Measurements from ENCODE around the gene WSB2. TPM values are rescaled to one million over a fixed set of nuclear protein-coding genes. Genes with fewer than 3 reads are reported as not detected.

The WSB2 gene
- total RNA-seq, 1 donor from 2014 or later: 46.0 TPM

DNA sequence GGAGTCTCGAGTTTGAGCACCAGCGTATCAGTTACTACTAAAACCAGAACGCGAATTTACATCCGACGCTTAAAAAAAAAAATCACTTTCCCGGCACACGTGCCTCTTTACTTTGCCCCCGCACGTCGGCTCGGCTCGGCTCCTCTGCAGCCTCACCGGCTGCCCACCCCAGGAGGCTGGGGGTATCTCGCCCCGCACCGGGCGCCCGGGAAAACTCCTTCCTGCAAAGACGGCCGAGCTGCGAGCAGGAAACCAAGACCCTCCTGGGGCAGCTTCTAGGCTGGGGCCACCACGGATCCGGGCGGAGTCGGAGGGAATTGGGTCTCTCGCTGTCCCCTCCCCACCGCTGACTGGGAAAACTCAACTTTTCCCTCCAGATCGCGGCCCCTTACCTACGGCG, 42.2 kb upstream of the WSB2 start:
- H3K9me3 Mint-ChIP-seq: no peaks in the 10 kb centered on the region
- H3K4me1 Mint-ChIP-seq (ENCODE audit: unreplicated experiment): peaks cover 10% of the 10 kb centered on the region
- H3K36me3 Mint-ChIP-seq: no peaks in the 10 kb centered on the region
- DNase-seq (ENCODE audit: extremely low spot score, unreplicated experiment): no peak
- H3K4me3 Mint-ChIP-seq: peak overlapping the region; percentile 97
- H3K27ac Mint-ChIP-seq: peak overlapping the region; percentile 93
- no peaks in the 10 kb centered on the region for H3K27me3 Mint-ChIP-seq
- TF ChIP-seq, protein P1, sequence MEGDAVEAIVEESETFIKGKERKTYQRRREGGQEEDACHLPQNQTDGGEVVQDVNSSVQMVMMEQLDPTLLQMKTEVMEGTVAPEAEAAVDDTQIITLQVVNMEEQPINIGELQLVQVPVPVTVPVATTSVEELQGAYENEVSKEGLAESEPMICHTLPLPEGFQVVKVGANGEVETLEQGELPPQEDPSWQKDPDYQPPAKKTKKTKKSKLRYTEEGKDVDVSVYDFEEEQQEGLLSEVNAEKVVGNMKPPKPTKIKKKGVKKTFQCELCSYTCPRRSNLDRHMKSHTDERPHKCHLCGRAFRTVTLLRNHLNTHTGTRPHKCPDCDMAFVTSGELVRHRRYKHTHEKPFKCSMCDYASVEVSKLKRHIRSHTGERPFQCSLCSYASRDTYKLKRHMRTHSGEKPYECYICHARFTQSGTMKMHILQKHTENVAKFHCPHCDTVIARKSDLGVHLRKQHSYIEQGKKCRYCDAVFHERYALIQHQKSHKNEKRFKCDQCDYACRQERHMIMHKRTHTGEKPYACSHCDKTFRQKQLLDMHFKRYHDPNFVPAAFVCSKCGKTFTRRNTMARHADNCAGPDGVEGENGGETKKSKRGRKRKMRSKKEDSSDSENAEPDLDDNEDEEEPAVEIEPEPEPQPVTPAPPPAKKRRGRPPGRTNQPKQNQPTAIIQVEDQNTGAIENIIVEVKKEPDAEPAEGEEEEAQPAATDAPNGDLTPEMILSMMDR (conservative IDR thresholded peaks at IDR 0.05): no peak

DNA sequence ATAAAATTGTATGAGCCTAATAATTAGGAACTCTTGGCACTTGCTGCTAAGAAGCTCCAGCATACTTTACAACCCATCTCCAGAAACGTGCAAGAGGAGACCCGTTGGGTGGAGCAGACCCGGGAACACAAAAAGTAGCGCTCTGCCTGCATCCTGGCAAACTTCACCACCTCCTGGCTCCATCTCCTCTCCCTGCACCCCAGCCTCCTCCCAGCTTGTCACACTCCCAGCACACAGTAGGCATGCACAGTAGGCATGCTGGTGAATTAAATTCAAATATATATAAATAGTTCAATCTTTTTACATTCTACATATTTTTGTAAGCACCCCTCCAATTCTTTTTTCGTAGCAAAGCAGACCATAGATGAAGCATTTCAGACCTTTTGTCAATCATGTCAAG, 41.6 kb upstream of the WSB2 start:
- TF ChIP-seq, protein P1 (conservative IDR thresholded peaks at IDR 0.05): no peak
- peak overlapping the region; percentile 97 for H3K4me3 Mint-ChIP-seq
- H3K27me3 Mint-ChIP-seq: no peaks in the 10 kb centered on the region
- no peaks in the 10 kb centered on the region for H3K9me3 Mint-ChIP-seq
- no peak for DNase-seq (ENCODE audit: extremely low spot score, unreplicated experiment)
- peak overlapping the region; percentile 93 for H3K27ac Mint-ChIP-seq
- H3K4me1 Mint-ChIP-seq (ENCODE audit: unreplicated experiment): peaks cover 10% of the 10 kb centered on the region
- no peaks in the 10 kb centered on the region for H3K36me3 Mint-ChIP-seq

DNA sequence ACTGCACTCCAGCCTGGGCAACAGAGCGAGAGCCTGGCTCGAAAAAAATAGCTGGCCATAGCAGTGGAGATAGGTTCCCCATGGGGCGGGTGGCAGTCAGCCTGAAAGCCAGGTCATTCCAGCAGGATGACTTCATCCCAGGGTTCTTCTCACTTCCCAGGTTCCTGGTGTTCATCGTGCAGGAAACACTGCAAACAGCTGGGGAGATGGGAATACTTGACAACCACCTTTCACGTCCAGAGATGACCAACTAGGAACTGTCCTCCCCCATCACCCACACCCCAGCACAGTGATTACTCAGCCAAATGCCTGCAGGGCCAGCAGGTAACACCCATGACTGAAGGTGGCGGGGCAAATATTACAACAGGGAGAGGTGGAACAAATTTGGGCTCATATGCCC, 41.1 kb upstream of the WSB2 start:
- Mint-ChIP-seq H3K9me3 (no peaks in the 10 kb centered on the region), H3K36me3 (no peaks in the 10 kb centered on the region), H3K27ac (peak overlapping the region; percentile 68), H3K27me3 (no peaks in the 10 kb centered on the region), H3K4me3 (peak overlapping the region; percentile 97), H3K4me1 (ENCODE audit: unreplicated experiment) (peaks cover 10% of the 10 kb centered on the region)
- DNase-seq (ENCODE audit: extremely low spot score, unreplicated experiment): no peak
- TF ChIP-seq, protein P1 (conservative IDR thresholded peaks at IDR 0.05): no peak

DNA sequence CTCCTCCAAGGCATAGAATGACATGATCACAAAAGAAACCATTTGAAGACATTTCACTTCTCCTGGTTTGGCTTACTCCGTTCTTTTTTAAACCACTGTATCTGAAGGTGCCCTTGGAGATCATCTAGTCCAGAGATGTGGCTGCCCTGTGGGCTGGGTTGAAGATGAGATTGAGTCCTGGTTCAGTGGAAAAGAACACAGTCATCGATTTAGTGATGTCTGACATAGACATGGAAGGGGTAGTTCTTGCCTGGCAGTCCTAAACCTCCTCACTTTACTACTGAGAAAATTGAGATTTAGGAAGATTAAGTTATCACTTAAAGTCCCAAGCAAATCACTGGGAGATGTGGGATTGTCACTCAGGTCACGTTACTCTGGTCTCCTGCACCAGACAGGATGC, 40.1 kb upstream of the WSB2 start:
- no peaks in the 10 kb centered on the region for H3K27me3 Mint-ChIP-seq
- peaks cover 10% of the 10 kb centered on the region for H3K4me1 Mint-ChIP-seq (ENCODE audit: unreplicated experiment)
- H3K36me3 Mint-ChIP-seq: no peaks in the 10 kb centered on the region
- H3K27ac Mint-ChIP-seq: no peak overlapping the region
- TF ChIP-seq, protein P1 (conservative IDR thresholded peaks at IDR 0.05): no peak
- no peaks in the 10 kb centered on the region for H3K9me3 Mint-ChIP-seq
- no peak overlapping the region for H3K4me3 Mint-ChIP-seq
- DNase-seq (ENCODE audit: extremely low spot score, unreplicated experiment): no peak

DNA sequence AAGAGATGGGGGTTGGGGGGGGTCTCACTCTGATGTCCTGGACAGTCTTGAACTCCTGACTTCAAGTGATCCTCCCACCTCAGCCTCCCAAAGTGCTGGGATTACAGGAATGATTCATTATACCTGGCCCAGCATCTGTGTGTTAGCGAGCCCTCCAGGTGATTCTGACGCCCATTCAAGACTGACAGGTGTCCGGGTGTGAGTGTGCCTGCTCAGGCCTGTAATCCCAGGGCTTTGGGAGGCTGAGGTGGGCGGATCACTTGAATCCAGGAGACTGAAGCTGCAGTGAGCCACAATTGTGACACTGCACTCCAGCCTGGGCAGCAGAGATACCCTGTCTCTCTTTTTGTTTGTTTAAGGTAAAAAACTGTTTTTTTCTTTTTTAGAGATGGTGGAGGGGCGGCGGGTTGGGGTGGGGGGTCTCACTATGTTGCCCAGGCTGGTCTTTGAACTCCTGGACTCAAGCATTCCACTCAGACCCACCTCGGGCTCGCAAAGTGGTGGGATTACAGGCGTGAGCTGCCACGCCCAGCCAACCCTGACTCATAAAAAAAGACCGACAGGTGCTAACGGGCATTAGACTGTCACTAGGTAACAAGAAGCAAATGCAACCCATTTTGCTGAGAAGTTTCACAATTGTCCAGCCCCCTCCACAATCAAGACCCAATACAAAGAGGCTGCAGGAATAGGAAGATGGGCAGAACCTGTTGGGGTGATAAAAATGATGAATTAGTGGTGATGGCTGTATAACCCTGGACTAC, 38.1 kb upstream of the WSB2 start:
- Mint-ChIP-seq H3K4me3 (peak overlapping the region; percentile 41), H3K9me3 (no peaks in the 10 kb centered on the region), H3K27me3 (no peaks in the 10 kb centered on the region), H3K27ac (peak overlapping the region; percentile 48), H3K36me3 (no peaks in the 10 kb centered on the region), H3K4me1 (ENCODE audit: unreplicated experiment) (peaks cover 10% of the 10 kb centered on the region)
- TF ChIP-seq, protein P1 (conservative IDR thresholded peaks at IDR 0.05): no peak
- DNase-seq (ENCODE audit: extremely low spot score, unreplicated experiment): no peak

Measured in type B pancreatic cell (in vitro differentiated cells).